GM18507 (cell line): ENCODE results near the gene WDR36.
A peak's percentile ranks its signal among the peaks of the same experiment; 100 is the strongest.

Experiments
- DNase-seq: peaks from one replicate; pipeline ENCODE4 v3.0.0; 2011; ENCODE audit warnings: low read depth; ENCODE audit not compliant: insufficient read length; ENCODE audit errors: extremely low spot score
- FAIRE-seq: peaks from 2 replicates; lab custom pipeline; 2011; peaks lifted over from hg19 to GRCh38; lab: Jason Lieb, UNC

The WDR36 gene

GRCh38 chr5:111092062-111092853 lies at the start of gene WDR36:
Gene WDR36 (plus strand): TSS chr5:111092348. CDS start chr5:111092457, 109 bp downstream.
- peak; percentile 93 for FAIRE-seq
- DNase-seq = peak; percentile 66

GRCh38 chr5:111043712-111044506 lies 48.2 kb upstream of the WDR36 start:
- FAIRE-seq (no peak), DNase-seq (no peak)

- FAIRE-seq = no peak
- no peak for DNase-seq
These were observed 34.1 kb upstream of the WDR36 start for GRCh38 chr5:111058064-111058463.

- FAIRE-seq (no peak), DNase-seq (no peak)
These were observed 32.0 kb upstream of the WDR36 start for GRCh38 chr5:111060169-111060568.

- DNase-seq (no peak), FAIRE-seq (no peak)
These were observed 30.5 kb upstream of the WDR36 start for GRCh38 chr5:111061618-111062017.

GRCh38 chr5:111063709-111064322 lies 28.3 kb upstream of the WDR36 start:
- DNase-seq (no peak), FAIRE-seq (peak; percentile 78)

GRCh38 chr5:111066261-111066938 lies 25.7 kb upstream of the WDR36 start:
- no peak for DNase-seq
- no peak for FAIRE-seq

- DNase-seq (no peak), FAIRE-seq (no peak)
These were observed 23.9 kb upstream of the WDR36 start for GRCh38 chr5:111068213-111068612.

GRCh38 chr5:111069839-111070238 lies 22.3 kb upstream of the WDR36 start:
- FAIRE-seq (no peak), DNase-seq (no peak)

- FAIRE-seq (no peak), DNase-seq (no peak)
These were observed 21.6 kb upstream of the WDR36 start for GRCh38 chr5:111070272-111071134.

GRCh38 chr5:111071413-111071812 lies 20.7 kb upstream of the WDR36 start, which contains the start of gene TSLP:
Gene TSLP (plus strand): TSS chr5:111071713. CDS start chr5:111071891, 178 bp downstream.
- FAIRE-seq (no peak), DNase-seq (no peak)

- DNase-seq (no peak), FAIRE-seq (peak; percentile 66)
These were observed 19.0 kb upstream of the WDR36 start for GRCh38 chr5:111072949-111073682.

GRCh38 chr5:111074244-111074643 lies 17.9 kb upstream of the WDR36 start:
- FAIRE-seq (no peak), DNase-seq (no peak)

- FAIRE-seq (no peak), DNase-seq (no peak)
These were observed 16.6 kb upstream of the WDR36 start for GRCh38 chr5:111075520-111075919.

- DNase-seq = no peak
- no peak for FAIRE-seq
These were observed 16.1 kb upstream of the WDR36 start for GRCh38 chr5:111076091-111076490.

- FAIRE-seq = no peak
- no peak for DNase-seq
These were observed 14.5 kb upstream of the WDR36 start for GRCh38 chr5:111077678-111078077.

GRCh38 chr5:111079846-111080245 lies 12.3 kb upstream of the WDR36 start:
- no peak for FAIRE-seq
- DNase-seq = no peak

GRCh38 chr5:111083323-111083722 lies 8.8 kb upstream of the WDR36 start:
- DNase-seq = no peak

More at GRCh38 chr5:111083323-111083722, 8.8 kb upstream of the WDR36 start:
- FAIRE-seq = no peak
